Gastroesophageal sphincter (tissue), 4 donors: ENCODE data around the gene PCBP3. TPM values are rescaled to one million over a fixed set of nuclear protein-coding genes. Genes with fewer than 3 reads are reported as not detected.

Source experiments
- ATAC-seq: fragments of 150-250 bp; one replicate; pipeline ENCODE4 v1.9.1; 2016; ENCODE audit warnings: mild to moderate bottlenecking, moderate library complexity
- H3K27ac ChIP-seq, 4 donors: fragments of 200-600 bp; sonication (generic) in 3 of 4; 1 replicate in 3 of 4; 2 replicates in 1 of 4; pipeline ENCODE4 v1.5.1; 2016 to 2019
- H3K27me3 ChIP-seq: fragments of 200-600 bp; sonication (generic); one replicate; pipeline ENCODE4 v1.5.1; 2019
- H3K36me3 ChIP-seq, 2 donors: fragments of 200-600 bp; sonication (generic); one replicate each; pipeline ENCODE4 v1.5.1; 2019; ENCODE audit warnings: control low read depth in 1 of 2
- H3K4me1 ChIP-seq, 3 donors: fragments of 200-600 bp; sonication (generic); 1 replicate in 2 of 3; 2 replicates in 1 of 3; pipeline ENCODE4 v1.5.1; 2016 to 2019; ENCODE audit warnings: control low read depth in 2 of 3
- H3K4me3 ChIP-seq, 2 donors: fragments of 200-600 bp; sonication (generic); one replicate each; pipeline ENCODE4 v1.5.1; 2019; ENCODE audit warnings: mild to moderate bottlenecking in 1 of 2, moderate library complexity in 1 of 2
- H3K9me3 ChIP-seq, 3 donors: fragments of 200-600 bp; sonication (generic); one replicate each; pipeline ENCODE4 v1.5.1; 2017 to 2019; ENCODE audit warnings: control low read depth in 2 of 3
- CTCF ChIP-seq, 4 experiments: fragments of 200-600 bp in 2 of 4; fragments of 450-650 bp in 2 of 4; sonication (generic) in 1 of 4; IDR thresholded peaks; one replicate each; pipeline ENCODE4 v1.5.1; 2017 to 2019; ENCODE audit warnings: antibody characterized with exemption in 4 of 4, mild to moderate bottlenecking in 2 of 4, moderate library complexity in 2 of 4
- EP300 ChIP-seq: sonication (generic); formaldehyde crosslinking; IDR thresholded peaks from one replicate; pipeline ENCODE4 v1.6.1; 2017; ENCODE audit warnings: antibody characterized with exemption, mild to moderate bottlenecking
- POLR2A ChIP-seq, 2 donors: fragments of 450-650 bp; IDR thresholded peaks; one replicate each; pipeline ENCODE4 v1.6.1; 2017; ENCODE audit warnings: antibody characterized with exemption in 2 of 2, mild to moderate bottlenecking in 2 of 2, moderate library complexity in 1 of 2
- POLR2AphosphoS5 ChIP-seq: sonication (generic); formaldehyde crosslinking; IDR thresholded peaks from one replicate; pipeline ENCODE4 v1.6.1; 2017; ENCODE audit warnings: antibody characterized with exemption
- WGBS, 2 donors: methylation state at CpG; one replicate each; pipeline ENCODE4 v1.1.5; 2018; ENCODE audit warnings: low coverage in 1 of 2; 5-methylcytosine and 5-hydroxymethylcytosine counted together
- total RNA-seq, 4 donors: library from RNA; depleted of rRNA; stranded (reverse); fragments of >200 nt; gene quantifications; one replicate each; pipeline ENCODE4 v1.1.0, GENCODE V29; 2016

The PCBP3 gene
- total RNA-seq, 4 donors from 2014 or later, result 5.1 to 14.8 (median 10.4) TPM

GRCh38 chr21:45892156-45892915, 248.8 kb downstream of the PCBP3 start:
- H3K27me3 ChIP-seq, result peaks cover 27% of the 10 kb centered on the region
- TF ChIP-seq CTCF (IDR thresholded peaks at IDR 0.05), result no peak
- TF ChIP-seq EP300, result no peak
- TF ChIP-seq POLR2AphosphoS5, result no peak
- TF ChIP-seq POLR2A (IDR thresholded peaks at IDR 0.05), result no peak
- peak overlapping the region in 1 of 4 donors; percentile 56 for H3K27ac ChIP-seq
- no peaks in the 10 kb centered on the region for H3K36me3 ChIP-seq
- H3K9me3 ChIP-seq, result no peaks in the 10 kb centered on the region
- H3K4me1 ChIP-seq, result peaks cover 0 to 45% (median 16%) of the 10 kb centered on the region in 3 donors
- H3K4me3 ChIP-seq, result no peak overlapping the region
- no peak for ATAC-seq
- 80% methylated on average over 14 of the region's 26 CpGs; no CpG with 5 or more reads in 1 of the 2 donors for WGBS, 2 donors

- no peak overlapping the region for H3K27ac ChIP-seq
- ATAC-seq, result no peak
- 41 to 80% methylated on average over 1 to 3 of the region's 11 CpGs for WGBS, 2 donors
- no peaks in the 10 kb centered on the region for H3K9me3 ChIP-seq
- H3K36me3 ChIP-seq, result no peaks in the 10 kb centered on the region
- TF ChIP-seq POLR2A (IDR thresholded peaks at IDR 0.05) (no peak), CTCF (IDR thresholded peaks at IDR 0.05) (no peak), POLR2AphosphoS5 (no peak), EP300 (no peak)
- peaks cover 27% of the 10 kb centered on the region for H3K27me3 ChIP-seq
- H3K4me3 ChIP-seq, result no peak overlapping the region
- H3K4me1 ChIP-seq, result peaks cover 0 to 41% (median 16%) of the 10 kb centered on the region in 3 donors
Observed at GRCh38 chr21:45892916-45893739, 249.6 kb downstream of the PCBP3 start.

- 50 to 64% methylated on average over 2 to 5 of the region's 16 CpGs for WGBS, 2 donors
- peaks cover 0 to 40% (median 16%) of the 10 kb centered on the region in 3 donors for H3K4me1 ChIP-seq
Observed at GRCh38 chr21:45893740-45894449, 250.4 kb downstream of the PCBP3 start.

GRCh38 chr21:45894450-45894825, 250.9 kb downstream of the PCBP3 start:
- ATAC-seq, result peak; percentile 86

More at GRCh38 chr21:45893740-45894449, 250.4 kb downstream of the PCBP3 start:
- no peak for TF ChIP-seq POLR2AphosphoS5
- no peak for TF ChIP-seq CTCF (IDR thresholded peaks at IDR 0.05)
- TF ChIP-seq EP300, result no peak
- no peak for TF ChIP-seq POLR2A (IDR thresholded peaks at IDR 0.05)
- H3K27me3 ChIP-seq, result peaks cover 21% of the 10 kb centered on the region
- no peaks in the 10 kb centered on the region for H3K36me3 ChIP-seq
- no peaks in the 10 kb centered on the region for H3K9me3 ChIP-seq
- H3K27ac ChIP-seq, result peak overlapping the region in 2 of 4 donors; percentile 8 to 24
- H3K4me3 ChIP-seq, result no peak overlapping the region
- ATAC-seq, result no peak

More at GRCh38 chr21:45894450-45894825, 250.9 kb downstream of the PCBP3 start:
- no peaks in the 10 kb centered on the region for H3K9me3 ChIP-seq
- 20 to 24% methylated on average over 6 to 9 of the region's 9 CpGs for WGBS, 2 donors
- peaks cover 16% of the 10 kb centered on the region for H3K27me3 ChIP-seq
- peak overlapping the region in 2 of 4 donors; percentile 8 to 24 for H3K27ac ChIP-seq
- peak; percentile 9 for TF ChIP-seq POLR2AphosphoS5
- no peak for TF ChIP-seq POLR2A (IDR thresholded peaks at IDR 0.05)
- no peak for TF ChIP-seq CTCF (IDR thresholded peaks at IDR 0.05)
- H3K4me1 ChIP-seq, result peaks cover 0 to 35% (median 16%) of the 10 kb centered on the region in 3 donors
- H3K36me3 ChIP-seq, result no peaks in the 10 kb centered on the region
- H3K4me3 ChIP-seq, result no peak overlapping the region
